Smooth muscle cell (in vitro differentiated cells): Measurements from ENCODE around the gene ASMT. TPM values are rescaled to one million over a fixed set of nuclear protein-coding genes. Genes with fewer than 3 reads are reported as not detected.

Experiments
- DNase-seq: peaks from one replicate; lab custom pipeline; 2025; ENCODE audit not compliant: unreplicated experiment; lab: John Stamatoyannopoulos, UW
- H2AFZ ChIP-seq: fragments of 200-600 bp; sonication (generic); 2 replicates; pipeline ENCODE4 v1.6.0; 2016; ENCODE audit warnings: antibody characterized with exemption, low read depth, mild to moderate bottlenecking
- H3F3A ChIP-seq: fragments of 200-600 bp; sonication (generic); 2 replicates; pipeline ENCODE4 v1.6.0; 2017; ENCODE audit warnings: antibody characterized with exemption, low read depth
- H3K27ac ChIP-seq: fragments of 200-600 bp; sonication (generic); 2 replicates; pipeline ENCODE4 v1.5.1; 2016; ENCODE audit warnings: low read depth, mild to moderate bottlenecking
- H3K27me3 ChIP-seq: fragments of 200-600 bp; sonication (generic); 2 replicates; pipeline ENCODE4 v1.6.1; 2016; ENCODE audit warnings: low read depth, mild to moderate bottlenecking
- H3K36me3 ChIP-seq: fragments of 200-600 bp; sonication (generic); 2 replicates; pipeline ENCODE4 v1.5.1; 2016; ENCODE audit warnings: low read depth
- H3K4me1 ChIP-seq: fragments of 200-600 bp; sonication (generic); 2 replicates; pipeline ENCODE4 v1.5.1; 2016; ENCODE audit warnings: low read depth
- H3K4me2 ChIP-seq: fragments of 200-600 bp; sonication (generic); 2 replicates; pipeline ENCODE4 v1.6.0; 2016; ENCODE audit warnings: mild to moderate bottlenecking
- H3K4me3 ChIP-seq: fragments of 200-600 bp; sonication (generic); 2 replicates; pipeline ENCODE4 v1.5.1; 2016; ENCODE audit warnings: mild to moderate bottlenecking
- H3K79me2 ChIP-seq: fragments of 200-600 bp; sonication (generic); 2 replicates; pipeline ENCODE4 v1.6.0; 2016; ENCODE audit warnings: low read depth, mild to moderate bottlenecking
- H3K9ac ChIP-seq: fragments of 200-600 bp; sonication (generic); 2 replicates; pipeline ENCODE4 v1.6.0; 2016; ENCODE audit warnings: low read depth
- H3K9me3 ChIP-seq: fragments of 200-600 bp; sonication (generic); replicated peaks from 2 replicates; pipeline ENCODE4 v1.5.1; 2016; ENCODE audit warnings: low read depth
- H4K20me1 ChIP-seq: fragments of 200-600 bp; sonication (generic); 2 replicates; pipeline ENCODE4 v1.6.0; 2016; ENCODE audit warnings: low read depth
- WGBS: methylation state at CpG from one replicate; pipeline ENCODE4 v1.1.7; 2016; ENCODE audit warnings: low lambda C conversion rate; 5-methylcytosine and 5-hydroxymethylcytosine counted together
- polyA plus RNA-seq: library from polyadenylated mRNA; unstranded; fragments of >200 nt; fragmentation: Nextera tagmentation; extraction: Ambion mirVana; gene quantifications from 2 replicates; pipeline ENCODE4 v1.2.1, GENCODE V29; 2016
- total RNA-seq: library from RNA; depleted of rRNA; stranded (reverse); fragments of >200 nt; gene quantifications from 2 replicates; pipeline ENCODE4 v1.2.3, GENCODE V29; 2014
- TF ChIP-seq, protein P1 (sequence below): fragments of 200-600 bp; sonication (generic); IDR thresholded peaks from 2 replicates; pipeline ENCODE4 v1.5.1; 2017; ENCODE audit warnings: borderline replicate concordance, mild to moderate bottlenecking, antibody characterized with exemption; ENCODE audit not compliant: insufficient read depth, poor library complexity, severe bottlenecking

Gene ASMT
- total and polyA plus RNA-seq, 2 experiments from 2014 or later: 0.41 TPM; not detected in 1

DNA sequence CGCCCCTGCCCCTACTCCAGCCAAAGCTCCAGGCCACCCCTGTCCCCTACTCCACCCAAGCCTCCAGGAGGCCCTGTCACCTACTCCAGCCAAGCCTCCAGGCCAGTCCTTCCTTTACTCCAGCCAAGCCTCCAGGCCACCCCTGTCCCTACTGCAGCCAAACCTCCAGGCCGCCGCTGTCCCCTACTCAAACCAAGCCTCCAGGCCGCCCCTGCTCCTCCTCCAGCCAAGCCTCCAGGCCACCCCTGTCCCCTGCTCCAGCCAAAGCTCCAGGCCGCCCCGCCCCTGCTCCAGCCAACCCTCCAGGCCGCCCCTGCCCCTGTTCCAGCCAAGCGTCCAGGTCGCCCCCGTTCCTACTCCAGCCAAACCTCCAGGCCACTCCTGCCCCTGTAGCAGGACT lies 5.1 kb upstream of the ASMT start:
- no peak for DNase-seq
- no peaks in the 10 kb centered on the region for H3K36me3 ChIP-seq
- no peaks in the 10 kb centered on the region for H3K9me3 ChIP-seq

DNA sequence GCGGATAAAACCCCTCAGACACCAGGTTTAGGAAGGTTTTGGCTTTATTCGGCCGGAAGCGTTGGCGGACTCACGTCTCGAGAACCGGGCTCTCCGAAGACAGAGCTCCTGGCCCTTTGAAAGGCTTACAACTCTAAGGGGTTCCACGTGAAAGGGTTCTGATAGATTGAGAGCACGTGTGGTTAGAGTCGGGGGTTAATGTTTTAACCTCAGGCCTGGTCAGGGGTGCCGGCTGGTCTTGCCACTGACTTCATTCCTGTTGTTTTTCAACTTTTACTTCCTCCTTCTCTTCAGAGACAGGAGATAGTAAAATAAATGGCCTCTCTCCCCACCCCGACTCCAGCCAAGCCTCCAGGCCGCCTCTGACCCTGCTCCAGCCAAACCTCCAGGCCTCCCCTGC lies 4.7 kb upstream of the ASMT start:
- no peak overlapping the region for H3K4me2 ChIP-seq
- H3F3A ChIP-seq: no peaks in the 10 kb centered on the region
- H3K79me2 ChIP-seq: no peaks in the 10 kb centered on the region
- no peak for DNase-seq
- H3K27me3 ChIP-seq: no peaks in the 10 kb centered on the region
- TF ChIP-seq, protein P1, sequence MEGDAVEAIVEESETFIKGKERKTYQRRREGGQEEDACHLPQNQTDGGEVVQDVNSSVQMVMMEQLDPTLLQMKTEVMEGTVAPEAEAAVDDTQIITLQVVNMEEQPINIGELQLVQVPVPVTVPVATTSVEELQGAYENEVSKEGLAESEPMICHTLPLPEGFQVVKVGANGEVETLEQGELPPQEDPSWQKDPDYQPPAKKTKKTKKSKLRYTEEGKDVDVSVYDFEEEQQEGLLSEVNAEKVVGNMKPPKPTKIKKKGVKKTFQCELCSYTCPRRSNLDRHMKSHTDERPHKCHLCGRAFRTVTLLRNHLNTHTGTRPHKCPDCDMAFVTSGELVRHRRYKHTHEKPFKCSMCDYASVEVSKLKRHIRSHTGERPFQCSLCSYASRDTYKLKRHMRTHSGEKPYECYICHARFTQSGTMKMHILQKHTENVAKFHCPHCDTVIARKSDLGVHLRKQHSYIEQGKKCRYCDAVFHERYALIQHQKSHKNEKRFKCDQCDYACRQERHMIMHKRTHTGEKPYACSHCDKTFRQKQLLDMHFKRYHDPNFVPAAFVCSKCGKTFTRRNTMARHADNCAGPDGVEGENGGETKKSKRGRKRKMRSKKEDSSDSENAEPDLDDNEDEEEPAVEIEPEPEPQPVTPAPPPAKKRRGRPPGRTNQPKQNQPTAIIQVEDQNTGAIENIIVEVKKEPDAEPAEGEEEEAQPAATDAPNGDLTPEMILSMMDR: no peak
- no peak overlapping the region for H3K27ac ChIP-seq
- no peaks in the 10 kb centered on the region for H3K4me1 ChIP-seq
- H3K4me3 ChIP-seq: no peak overlapping the region
- H3K9ac ChIP-seq: no peak overlapping the region
- no peaks in the 10 kb centered on the region for H3K9me3 ChIP-seq
- no peaks in the 10 kb centered on the region for H4K20me1 ChIP-seq
- H3K36me3 ChIP-seq: no peaks in the 10 kb centered on the region
- no peak overlapping the region for H2AFZ ChIP-seq
- 83% methylated on average over 15 of the region's 15 CpGs for WGBS

More for the DNA sequence above, 5.1 kb upstream of the ASMT start:
- Histone ChIP-seq H3K27me3 (no peaks in the 10 kb centered on the region), H3K4me3 (no peak overlapping the region), H3K4me2 (no peak overlapping the region), H2AFZ (no peak overlapping the region), H3K9ac (no peak overlapping the region), H3K4me1 (no peaks in the 10 kb centered on the region), H3K79me2 (no peaks in the 10 kb centered on the region), H3F3A (no peaks in the 10 kb centered on the region), H4K20me1 (no peaks in the 10 kb centered on the region), H3K27ac (no peak overlapping the region)
- TF ChIP-seq, protein P1: no peak
- 91% methylated on average over 9 of the region's 10 CpGs for WGBS

DNA sequence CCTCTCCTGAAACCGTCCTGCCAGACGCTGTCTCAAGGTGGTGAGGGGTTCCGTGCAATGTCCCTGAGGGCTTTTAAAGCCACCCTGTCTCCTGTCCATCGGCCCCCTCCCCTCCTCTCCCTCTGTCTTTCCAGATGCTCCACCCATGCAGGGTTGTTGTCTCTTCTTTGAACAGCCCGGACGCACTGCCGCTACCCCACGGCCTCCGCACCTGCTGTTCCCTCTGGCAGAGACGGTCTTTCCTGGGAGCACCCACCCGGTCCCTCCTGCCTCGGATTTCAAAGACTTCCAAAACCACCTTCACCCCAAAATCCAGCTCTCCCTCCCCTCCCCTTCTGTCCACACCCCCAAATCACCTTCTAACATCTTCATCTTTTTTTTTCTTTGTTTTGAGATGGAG lies 4.1 kb upstream of the ASMT start:
- WGBS: 82% methylated on average over 12 of the region's 12 CpGs
- Histone ChIP-seq H3K9ac (no peak overlapping the region), H3K4me3 (no peak overlapping the region), H2AFZ (no peak overlapping the region), H4K20me1 (no peaks in the 10 kb centered on the region), H3K4me2 (no peak overlapping the region), H3K9me3 (no peaks in the 10 kb centered on the region), H3K27me3 (no peaks in the 10 kb centered on the region), H3K79me2 (no peaks in the 10 kb centered on the region), H3F3A (no peaks in the 10 kb centered on the region), H3K27ac (no peak overlapping the region), H3K36me3 (no peaks in the 10 kb centered on the region), H3K4me1 (no peaks in the 10 kb centered on the region)
- TF ChIP-seq, protein P1: no peak
- DNase-seq: no peak

DNA sequence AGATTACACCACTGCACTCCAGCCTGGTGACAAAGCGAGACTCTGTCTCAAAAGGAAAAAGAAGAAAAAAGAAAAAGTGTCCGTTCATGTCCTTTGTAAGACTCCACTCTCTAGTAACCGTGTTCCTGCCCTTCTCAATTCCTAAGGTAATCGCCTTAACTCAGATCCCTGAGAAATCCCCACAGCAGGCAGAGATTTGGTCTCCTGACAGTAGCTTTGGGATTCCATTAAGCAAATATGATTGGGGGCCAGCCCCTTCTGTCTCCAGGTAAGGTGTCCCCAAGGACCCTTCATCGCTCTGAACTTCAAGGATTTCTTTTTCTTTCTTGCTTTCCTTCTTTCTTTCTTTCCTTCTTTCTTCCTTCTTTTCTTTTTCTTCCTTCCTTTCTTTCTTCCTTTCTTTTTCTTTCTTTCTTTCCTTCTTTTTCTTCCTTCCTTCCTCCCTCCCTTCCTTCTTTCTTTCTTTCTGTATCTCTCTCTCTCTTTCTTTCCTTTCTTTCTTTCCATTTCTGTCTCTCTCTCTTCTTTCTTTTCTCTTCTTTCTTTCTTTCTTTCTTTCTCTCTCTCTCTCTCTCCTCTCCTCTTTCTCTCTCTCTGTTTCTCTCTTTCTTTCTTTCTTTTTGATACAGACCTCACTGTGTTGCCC lies 2.1 kb upstream of the ASMT start:
- no peak overlapping the region for H3K27ac ChIP-seq
- H3F3A ChIP-seq: no peaks in the 10 kb centered on the region
- no peak for DNase-seq
- H4K20me1 ChIP-seq: no peaks in the 10 kb centered on the region
- H3K4me2 ChIP-seq: no peak overlapping the region
- no peak overlapping the region for H2AFZ ChIP-seq
- no peaks in the 10 kb centered on the region for H3K4me1 ChIP-seq
- no peaks in the 10 kb centered on the region for H3K27me3 ChIP-seq
- H3K9me3 ChIP-seq: no peaks in the 10 kb centered on the region
- no peaks in the 10 kb centered on the region for H3K36me3 ChIP-seq
- no peak overlapping the region for H3K4me3 ChIP-seq
- no peaks in the 10 kb centered on the region for H3K79me2 ChIP-seq
- 89% methylated on average over 5 of the region's 5 CpGs for WGBS
- TF ChIP-seq, protein P1: no peak
- H3K9ac ChIP-seq: no peak overlapping the region
